Pancreas (tissue), 10 donors: ENCODE results near the gene CDKN2AIPNL. TPM values are rescaled to one million over a fixed set of nuclear protein-coding genes. Genes with fewer than 3 reads are reported as not detected.

Source experiments
- ATAC-seq, 4 donors: fragments of 200-7000 bp; cut with Tn5 transposase; one replicate each; pipeline versions ENCODE4 v1.8.0 to v1.9.1; 2020; ENCODE audit warnings: mild to moderate bottlenecking in 4 of 4, moderate library complexity in 4 of 4
- DNase-seq, 6 donors: peaks; one replicate each; pipeline ENCODE4 v3.0.0-alpha.2; 2020
- FAIRE-seq: peaks from 2 replicates; lab custom pipeline; 2012; peaks lifted over from hg19 to GRCh38; lab: Jason Lieb, UNC
- H3K27ac ChIP-seq, 4 donors: fragments of 200-600 bp; sonication (generic); 1 replicate in 3 of 4; 2 replicates in 1 of 4; pipeline versions ENCODE4 v1.5.0 to v1.8.0; 2020
- H3K27me3 ChIP-seq, 4 donors: fragments of 200-600 bp; one replicate each; pipeline ENCODE4 v1.8.0; 2021
- H3K36me3 ChIP-seq, 3 donors: fragments of 200-600 bp; sonication (generic) in 1 of 3; one replicate each; pipeline versions ENCODE4 v1.5.0 to v1.8.0; 2020 to 2021
- H3K4me1 ChIP-seq, 3 donors: fragments of 200-600 bp; one replicate each; pipeline ENCODE4 v1.8.0; 2021
- H3K4me3 ChIP-seq, 4 donors: fragments of 200-600 bp; sonication (generic) in 2 of 4; one replicate each; pipeline versions ENCODE4 v1.5.0 to v1.8.0; 2020 to 2021
- H3K9me3 ChIP-seq, 4 donors: fragments of 200-600 bp; one replicate each; pipeline ENCODE4 v1.8.0; 2021
- CTCF ChIP-seq, 4 donors: fragments of 200-600 bp; sonication (generic) in 3 of 4; IDR thresholded peaks; one replicate each; pipeline versions ENCODE4 v1.5.0 to v1.8.0; 2021; ENCODE audit warnings: antibody characterized with exemption in 4 of 4
- WGBS, 2 donors: extraction: QIAGEN DNeasy Blood & Tissue Kit; methylation state at CpG; one replicate each; pipeline ENCODE4 v1.1.7; 2013; 5-methylcytosine and 5-hydroxymethylcytosine counted together
- intact Hi-C, 3 donors: fragments of 100-400 bp; cut with DNase I; formaldehyde crosslinking; loops; one replicate each; pipeline versions ENCODE4 v1.11.1 to v1.14.2; 2022
- polyA plus RNA-seq, 2 donors: library from polyadenylated mRNA; stranded (reverse); fragments of 200-250 nt; gene quantifications; one replicate each; pipeline ENCODE4 v1.2.3, GENCODE V29; 2013
- total RNA-seq, 6 donors: library from RNA; stranded (reverse); fragmentation: NEBNext Ultra II Directional in 4 of 6; extraction: Animal tissue kit (Norgen Biotek cat#: 25700) in 4 of 6; gene quantifications; one replicate each; pipeline versions ENCODE4 v1.2.1 to v1.2.4, GENCODE V29; 2021 to 2023
- donor health status: healthy with polysubstance abuse.
- donor health status: DM: no; HTN: no; CAD: no; lungs with moderate emphysema.
- donor health status: DM: no; HTN: no; CAD: no.
- donor health status: control.
- donor health status: control.
- donor health status: Bipolar disorder and iron deficiency.
- donor health status: DM: yes; HTN: yes; CAD: no.
- donor health status: DM: no; HTN: no; CAD: no.
- donor health status: DM: no; HTN: no; CAD: no.
- donor health status: DM: yes; HTN: yes; CAD: no.

CDKN2AIPNL gene
- total and polyA plus RNA-seq, 8 donors = 11.9 to 42.5 (median 18.7) TPM

GRCh38 chr5:134437340-134437846 lies 25.7 kb upstream of the CDKN2AIPNL start:
- DNase-seq (no peak), FAIRE-seq (no peak), ATAC-seq (peak in 1 of 4 donors; percentile 5)
- peak overlapping the region; percentile 61 to 88 (median 82) for H3K27ac ChIP-seq
- H3K4me1 ChIP-seq = peaks cover 0 to 18% (median 16%) of the 10 kb centered on the region in 3 donors
- intact Hi-C loops = no loop called here
- no peaks in the 10 kb centered on the region for H3K27me3 ChIP-seq
- H3K36me3 ChIP-seq = no peaks in the 10 kb centered on the region
- TF ChIP-seq CTCF (IDR thresholded peaks at IDR 0.05) = no peak
- no peaks in the 10 kb centered on the region for H3K9me3 ChIP-seq
- H3K4me3 ChIP-seq = no peak overlapping the region
- 77 to 81% methylated on average over 4 of the region's 4 CpGs for WGBS, 2 donors

- WGBS, 2 donors = 18 to 19% methylated on average over 20 of the region's 20 CpGs
- Histone ChIP-seq H3K9me3 (no peaks in the 10 kb centered on the region), H3K4me1 (peaks cover 0 to 18% (median 16%) of the 10 kb centered on the region in 3 donors), H3K27me3 (no peaks in the 10 kb centered on the region), H3K4me3 (peak overlapping the region in 1 of 4 donors; percentile 14), H3K27ac (peak overlapping the region; percentile 61 to 88 (median 82)), H3K36me3 (no peaks in the 10 kb centered on the region)
- intact Hi-C loops = no loop called here
- FAIRE-seq (no peak), DNase-seq (peak; percentile 76 to 89 (median 80)), ATAC-seq (peak; percentile 91 to 94 (median 92))
- no peak for TF ChIP-seq CTCF (IDR thresholded peaks at IDR 0.05)
Observed at GRCh38 chr5:134436523-134437339, 25.1 kb upstream of the CDKN2AIPNL start.

- TF ChIP-seq CTCF (IDR thresholded peaks at IDR 0.05) = no peak
- no peaks in the 10 kb centered on the region for H3K9me3 ChIP-seq
- no peak overlapping the region for H3K4me3 ChIP-seq
- H3K27ac ChIP-seq = no peak overlapping the region
- DNase-seq (no peak), ATAC-seq (no peak), FAIRE-seq (no peak)
- no peaks in the 10 kb centered on the region for H3K27me3 ChIP-seq
- WGBS, 2 donors = 85 to 90% methylated on average over 2 of the region's 2 CpGs
- intact Hi-C loops = no loop called here
- peaks cover 0 to 18% (median 16%) of the 10 kb centered on the region in 3 donors for H3K4me1 ChIP-seq
- H3K36me3 ChIP-seq = no peaks in the 10 kb centered on the region
Observed at GRCh38 chr5:134435560-134435959, 23.9 kb upstream of the CDKN2AIPNL start.

GRCh38 chr5:134432677-134433359 lies 21.1 kb upstream of the CDKN2AIPNL start:
- no peak for ATAC-seq
- no peak for FAIRE-seq
- Histone ChIP-seq H3K9me3 (no peaks in the 10 kb centered on the region), H3K36me3 (no peaks in the 10 kb centered on the region), H3K27ac (no peak overlapping the region), H3K4me3 (no peak overlapping the region), H3K27me3 (no peaks in the 10 kb centered on the region), H3K4me1 (peaks cover 0 to 16% (median 12%) of the 10 kb centered on the region in 3 donors)
- 81 to 82% methylated on average over 14 of the region's 14 CpGs for WGBS, 2 donors
- intact Hi-C loops = no loop called here
- TF ChIP-seq CTCF (IDR thresholded peaks at IDR 0.05) = no peak
- DNase-seq = no peak
